BJ (cell line): ENCODE data around the gene LMBRD2. TPM values are rescaled to one million over a fixed set of nuclear protein-coding genes. Genes with fewer than 3 reads are reported as not detected.

Experiments
- CTCF ChIA-PET: fragments of 350-600 bp; formaldehyde crosslinking; extraction: SDS; loops from one replicate; lab custom pipeline; 2021; ENCODE audit warnings: antibody characterized with exemption, inconsistent platforms; lab: Yijun Ruan, JAX
- POLR2A ChIA-PET: fragments of 300-600 bp; sonication (Branson Sonifier 250); formaldehyde crosslinking; extraction: SDS; loops from one replicate; lab custom pipeline; 2021; ENCODE audit warnings: antibody characterized with exemption; lab: Charles Lee
- DNase-seq: peaks from one replicate; pipeline ENCODE4 v3.0.0-alpha.2; 2011; ENCODE audit warnings: low read depth
- H3K27me3 ChIP-seq: 2 replicates; pipeline ENCODE4 v1.6.0; 2011; ENCODE audit warnings: low read length; ENCODE audit not compliant: control insufficient read depth, insufficient read depth
- H3K36me3 ChIP-seq: 2 replicates; pipeline ENCODE4 v1.5.1; 2011; ENCODE audit warnings: low read length; ENCODE audit not compliant: control insufficient read depth, insufficient read depth
- H3K4me3 ChIP-seq: 2 replicates; pipeline ENCODE4 v1.5.1; 2011; ENCODE audit warnings: low read depth, mild to moderate bottlenecking, control low read depth, low read length
- polyA plus RNA-seq: library from polyadenylated mRNA; depleted of rRNA; stranded (reverse); fragments of >200 nt; gene quantifications from 2 replicates; pipeline ENCODE4 v1.2.3, GENCODE V29; 2011
- TF ChIP-seq, protein P1 (sequence below): IDR thresholded peaks from 2 replicates; pipeline ENCODE4 v1.5.1; 2011; ENCODE audit warnings: low read depth, mild to moderate bottlenecking, control low read depth, inconsistent platforms, low read length, moderate library complexity; ENCODE audit not compliant: insufficient read depth

The LMBRD2 gene
- polyA plus RNA-seq, 1 experiment, result 2.6 TPM

DNA sequence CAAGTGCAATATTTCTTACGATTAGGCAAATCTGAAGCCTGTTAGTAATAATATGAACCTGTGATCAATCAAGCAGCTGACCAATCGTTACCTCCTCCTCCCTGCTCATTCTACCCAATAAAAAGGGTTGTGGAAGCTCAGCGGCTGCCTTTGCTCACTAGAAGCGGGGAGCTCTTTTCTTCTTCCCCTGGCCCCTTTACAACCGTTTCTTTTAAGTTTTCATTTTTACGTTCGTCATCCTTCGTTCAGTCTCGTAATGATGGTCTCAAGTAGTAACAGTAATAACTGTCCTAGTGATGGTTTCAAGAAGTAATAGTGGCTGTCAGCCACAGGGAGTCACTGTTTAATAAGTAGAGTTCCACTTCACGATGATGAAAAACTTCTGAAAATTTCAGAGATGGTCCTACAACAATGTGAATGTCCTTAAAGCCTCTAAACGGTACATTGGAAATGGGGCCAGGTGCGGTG lies 91.2 kb downstream of the LMBRD2 start:
- Histone ChIP-seq H3K4me3 (no peak overlapping the region), H3K27me3 (peaks cover 3% of the 10 kb centered on the region), H3K36me3 (no peaks in the 10 kb centered on the region)
- TF ChIP-seq, protein P1, sequence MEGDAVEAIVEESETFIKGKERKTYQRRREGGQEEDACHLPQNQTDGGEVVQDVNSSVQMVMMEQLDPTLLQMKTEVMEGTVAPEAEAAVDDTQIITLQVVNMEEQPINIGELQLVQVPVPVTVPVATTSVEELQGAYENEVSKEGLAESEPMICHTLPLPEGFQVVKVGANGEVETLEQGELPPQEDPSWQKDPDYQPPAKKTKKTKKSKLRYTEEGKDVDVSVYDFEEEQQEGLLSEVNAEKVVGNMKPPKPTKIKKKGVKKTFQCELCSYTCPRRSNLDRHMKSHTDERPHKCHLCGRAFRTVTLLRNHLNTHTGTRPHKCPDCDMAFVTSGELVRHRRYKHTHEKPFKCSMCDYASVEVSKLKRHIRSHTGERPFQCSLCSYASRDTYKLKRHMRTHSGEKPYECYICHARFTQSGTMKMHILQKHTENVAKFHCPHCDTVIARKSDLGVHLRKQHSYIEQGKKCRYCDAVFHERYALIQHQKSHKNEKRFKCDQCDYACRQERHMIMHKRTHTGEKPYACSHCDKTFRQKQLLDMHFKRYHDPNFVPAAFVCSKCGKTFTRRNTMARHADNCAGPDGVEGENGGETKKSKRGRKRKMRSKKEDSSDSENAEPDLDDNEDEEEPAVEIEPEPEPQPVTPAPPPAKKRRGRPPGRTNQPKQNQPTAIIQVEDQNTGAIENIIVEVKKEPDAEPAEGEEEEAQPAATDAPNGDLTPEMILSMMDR, result peak; percentile 47
- no peak for DNase-seq
- POLR2A ChIA-PET, result no interaction called here
- CTCF ChIA-PET, result interaction anchor here (0.7 to 1.5 kb wide), 4 partner anchors 11 to 248 kb away, joined by 3 to 7 read pairs (median 4); no protein-coding TSS in a partner anchor

DNA sequence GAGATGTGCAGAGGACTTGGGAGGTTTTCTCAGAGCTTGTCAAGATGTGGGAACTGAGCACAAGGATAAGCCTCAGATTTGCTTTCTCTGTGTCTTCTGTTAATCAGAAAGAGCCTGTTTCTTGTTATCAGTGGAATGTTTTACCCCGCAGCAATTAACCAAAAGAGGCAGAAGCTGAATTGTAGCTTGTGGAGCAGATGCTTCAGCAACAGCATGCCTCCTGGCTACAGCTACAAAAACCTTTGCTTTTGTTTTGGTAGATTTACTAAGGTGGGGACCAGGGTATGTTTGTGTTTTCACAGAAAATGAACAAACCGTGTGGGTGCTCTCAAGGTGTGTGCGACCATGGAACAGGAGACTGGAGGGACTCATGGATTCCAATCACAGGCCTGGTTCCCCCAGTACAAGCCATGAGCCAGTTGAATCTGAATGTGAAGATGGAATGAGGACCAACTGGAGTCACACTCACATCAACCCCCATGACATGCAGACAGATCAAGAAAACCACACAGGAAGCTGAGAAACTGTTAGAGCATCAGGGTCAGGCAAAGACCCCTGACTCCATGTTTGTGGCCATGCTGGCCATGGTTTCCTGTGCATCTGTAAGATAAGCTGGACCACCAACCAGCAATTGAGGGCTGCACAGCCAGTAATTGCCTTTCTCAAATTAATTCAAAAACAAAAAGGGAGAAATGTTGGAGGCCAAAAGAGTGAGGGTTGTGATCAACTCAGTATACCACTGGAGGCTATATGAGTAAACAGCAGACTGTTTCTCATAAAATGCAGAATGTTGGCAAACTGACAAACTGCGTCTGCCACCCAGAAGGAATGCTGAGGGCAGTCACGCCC lies 91.9 kb downstream of the LMBRD2 start:
- peak; percentile 37 for DNase-seq
- ChIA-PET CTCF (interaction anchor here (0.7 to 1.5 kb wide), 4 partner anchors 12 to 248 kb away, joined by 3 to 7 read pairs (median 4); no protein-coding TSS in a partner anchor), POLR2A (no interaction called here)
- Histone ChIP-seq H3K27me3 (peaks cover under 1% of the 10 kb centered on the region; the same call in 1 of the 2 replicates), H3K4me3 (no peak overlapping the region), H3K36me3 (no peaks in the 10 kb centered on the region)
- TF ChIP-seq, protein P1, result no peak

GRCh38 chr5:36058776-36059175 lies 92.9 kb downstream of the LMBRD2 start:
- no peaks in the 10 kb centered on the region; the same call in 1 of the 2 replicates for H3K27me3 ChIP-seq
- DNase-seq, result no peak
- CTCF ChIA-PET, result interaction anchor here (0.8 kb wide), 1 partner anchor 20 kb away, joined by 5 read pairs; no protein-coding TSS in a partner anchor
- no peak overlapping the region for H3K4me3 ChIP-seq
- no peaks in the 10 kb centered on the region for H3K36me3 ChIP-seq
- TF ChIP-seq, protein P1, result no peak
- POLR2A ChIA-PET, result no interaction called here

DNA sequence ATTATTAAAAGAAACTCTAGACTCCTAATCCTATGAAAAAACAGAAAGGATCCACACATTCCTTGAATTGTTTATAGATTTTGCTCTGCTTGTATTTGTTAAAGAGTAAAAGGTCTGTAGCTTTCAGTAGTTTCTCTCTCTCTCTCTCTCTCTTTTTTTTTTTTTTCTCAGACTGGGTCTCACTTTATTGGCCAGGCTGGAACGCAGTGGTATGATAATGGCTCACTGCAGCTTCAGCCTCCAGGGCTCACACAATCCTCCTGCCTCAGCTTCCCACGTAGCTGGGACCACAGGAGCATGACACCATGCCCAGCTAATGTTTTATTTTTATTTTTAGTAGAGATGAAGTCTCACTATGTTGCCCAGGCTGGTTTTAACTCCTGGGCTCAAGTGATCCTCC lies 94.3 kb downstream of the LMBRD2 start:
- ChIA-PET POLR2A (no interaction called here), CTCF (no interaction called here)
- no peak for DNase-seq
- Histone ChIP-seq H3K27me3 (no peaks in the 10 kb centered on the region; the same call in 1 of the 2 replicates), H3K4me3 (no peak overlapping the region), H3K36me3 (no peaks in the 10 kb centered on the region)
- TF ChIP-seq, protein P1, result no peak

GRCh38 chr5:36056422-36056821 lies 95.3 kb downstream of the LMBRD2 start:
- ChIA-PET POLR2A (no interaction called here), CTCF (interaction anchor here (0.8 to 0.9 kb wide), 2 partner anchors 23 to 209 kb away, joined by 3 to 4 read pairs; no protein-coding TSS in a partner anchor)
- TF ChIP-seq, protein P1, result no peak
- no peaks in the 10 kb centered on the region; the same call in 1 of the 2 replicates for H3K27me3 ChIP-seq
- DNase-seq, result no peak
- H3K36me3 ChIP-seq, result no peaks in the 10 kb centered on the region
- no peak overlapping the region for H3K4me3 ChIP-seq
